ENCODE measurements around the gene FAM168A. TPM values are rescaled to one million over a fixed set of nuclear protein-coding genes. Genes with fewer than 3 reads are reported as not detected.

FAM168A gene
- total RNA-seq, 2 donors from 2014 or later, result 8.9 to 14.0 TPM

DNA sequence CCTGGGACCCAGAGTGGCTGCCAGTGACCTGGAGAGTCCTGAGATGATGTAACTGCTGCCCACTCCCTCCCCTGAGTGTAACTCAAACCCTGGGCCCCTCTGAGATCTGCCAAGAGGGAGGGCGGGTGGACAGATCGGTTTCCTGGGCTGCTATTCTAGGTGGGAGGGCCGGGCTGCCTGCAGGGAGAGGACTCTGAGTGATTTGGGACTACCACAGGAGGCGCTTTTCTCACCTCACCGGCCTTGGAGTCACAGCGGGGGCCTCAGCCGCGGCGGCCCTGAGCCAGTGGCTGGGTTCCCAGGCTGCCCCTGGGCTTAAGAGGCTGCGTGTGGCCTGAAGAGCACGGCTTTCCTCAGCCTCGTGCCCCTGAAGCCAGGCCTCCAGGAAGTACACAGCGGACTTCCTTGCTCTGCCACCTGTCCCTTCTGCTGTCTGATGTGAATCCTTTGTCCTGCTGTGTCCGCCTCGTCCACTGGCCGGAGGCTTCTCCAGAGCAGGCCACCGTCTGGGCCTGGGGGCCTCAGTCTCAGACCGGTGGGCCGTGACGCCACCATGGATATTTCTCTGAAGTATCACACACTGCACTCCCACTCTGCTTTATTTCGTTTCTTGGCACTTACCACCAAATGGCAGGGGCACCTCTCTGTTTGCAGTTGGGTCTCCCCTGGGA is 210.2 kb downstream of the FAM168A start:
- intact Hi-C loops (cut with DNase I), result no loop called here
- Histone ChIP-seq H3K9me3 (no peaks in the 10 kb centered on the region), H3K27ac (peak overlapping the region in 1 of 4 donors; percentile 7), H3K4me3 (no peak overlapping the region), H3K36me3 (replicated peaks in 1 of 2; ENCODE audit: insufficient read depth in 1 of 2, low read depth in 2 of 2) (no peaks in the 10 kb centered on the region), H3K27me3 (no peaks in the 10 kb centered on the region), H3K4me1 (peaks cover 7% of the 10 kb centered on the region)
- TF ChIP-seq, protein P1, sequence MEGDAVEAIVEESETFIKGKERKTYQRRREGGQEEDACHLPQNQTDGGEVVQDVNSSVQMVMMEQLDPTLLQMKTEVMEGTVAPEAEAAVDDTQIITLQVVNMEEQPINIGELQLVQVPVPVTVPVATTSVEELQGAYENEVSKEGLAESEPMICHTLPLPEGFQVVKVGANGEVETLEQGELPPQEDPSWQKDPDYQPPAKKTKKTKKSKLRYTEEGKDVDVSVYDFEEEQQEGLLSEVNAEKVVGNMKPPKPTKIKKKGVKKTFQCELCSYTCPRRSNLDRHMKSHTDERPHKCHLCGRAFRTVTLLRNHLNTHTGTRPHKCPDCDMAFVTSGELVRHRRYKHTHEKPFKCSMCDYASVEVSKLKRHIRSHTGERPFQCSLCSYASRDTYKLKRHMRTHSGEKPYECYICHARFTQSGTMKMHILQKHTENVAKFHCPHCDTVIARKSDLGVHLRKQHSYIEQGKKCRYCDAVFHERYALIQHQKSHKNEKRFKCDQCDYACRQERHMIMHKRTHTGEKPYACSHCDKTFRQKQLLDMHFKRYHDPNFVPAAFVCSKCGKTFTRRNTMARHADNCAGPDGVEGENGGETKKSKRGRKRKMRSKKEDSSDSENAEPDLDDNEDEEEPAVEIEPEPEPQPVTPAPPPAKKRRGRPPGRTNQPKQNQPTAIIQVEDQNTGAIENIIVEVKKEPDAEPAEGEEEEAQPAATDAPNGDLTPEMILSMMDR (IDR thresholded peaks at IDR 0.05), result no peak
- no peak for TF ChIP-seq POLR2A (IDR thresholded peaks at IDR 0.05)
- WGBS, 2 donors, result 82 to 83% methylated on average over 8 to 21 of the region's 21 CpGs
- ATAC-seq (no peak), DNase-seq (no peak)

DNA sequence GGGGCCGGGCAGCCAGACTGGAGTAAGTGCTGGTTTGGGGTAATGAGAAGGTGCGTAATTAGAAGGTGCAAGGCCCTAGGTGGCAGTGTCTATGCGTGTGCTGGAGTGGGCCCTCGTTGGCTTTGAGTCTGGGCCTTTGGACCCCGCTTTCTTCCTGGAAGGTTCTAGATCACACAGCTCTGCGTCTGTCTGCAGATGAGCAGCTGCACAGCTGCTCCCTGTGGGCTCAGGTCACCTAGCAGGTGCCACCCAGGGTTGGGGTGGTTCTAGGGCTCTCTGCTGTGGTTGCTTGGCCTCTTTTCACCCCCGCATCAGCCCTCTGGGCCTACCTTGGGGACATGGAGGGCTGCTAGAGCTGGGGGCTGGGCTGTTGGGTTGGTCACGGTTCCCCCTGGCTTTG is 211.4 kb downstream of the FAM168A start:
- ATAC-seq, result no peak
- no peak for TF ChIP-seq POLR2A (IDR thresholded peaks at IDR 0.05)
- TF ChIP-seq, protein P1 (IDR thresholded peaks at IDR 0.05), result no peak
- Histone ChIP-seq H3K27ac (peak overlapping the region in 1 of 4 donors; percentile 74), H3K4me1 (peaks cover 7% of the 10 kb centered on the region), H3K27me3 (no peaks in the 10 kb centered on the region), H3K9me3 (no peaks in the 10 kb centered on the region), H3K4me3 (no peak overlapping the region), H3K36me3 (replicated peaks in 1 of 2; ENCODE audit: insufficient read depth in 1 of 2, low read depth in 2 of 2) (no peaks in the 10 kb centered on the region)
- 87 to 90% methylated on average over 6 to 8 of the region's 8 CpGs for WGBS, 2 donors
- intact Hi-C loops (cut with DNase I), result no loop called here
- DNase-seq, result no peak

- H3K27ac ChIP-seq, result peak overlapping the region in 1 of 4 donors; percentile 74
- H3K4me1 ChIP-seq, result peaks cover 7% of the 10 kb centered on the region
- 68 to 69% methylated on average over 7 to 8 of the region's 8 CpGs for WGBS, 2 donors
- no peaks in the 10 kb centered on the region for H3K27me3 ChIP-seq
- ATAC-seq, result no peak
- no peaks in the 10 kb centered on the region for H3K36me3 ChIP-seq (replicated peaks in 1 of 2; ENCODE audit: insufficient read depth in 1 of 2, low read depth in 2 of 2)
- intact Hi-C loops (cut with DNase I), result no loop called here
- no peak overlapping the region for H3K4me3 ChIP-seq
- peak in 1 of 4 donors; percentile 48 for DNase-seq
- no peaks in the 10 kb centered on the region for H3K9me3 ChIP-seq
- TF ChIP-seq, protein P1 (IDR thresholded peaks at IDR 0.05), result no peak
- no peak for TF ChIP-seq POLR2A (IDR thresholded peaks at IDR 0.05)
Measured at GRCh38 chr11:73386016-73386415, 211.9 kb downstream of the FAM168A start.

- TF ChIP-seq, protein P1 (IDR thresholded peaks at IDR 0.05), result no peak
- no peak for TF ChIP-seq POLR2A (IDR thresholded peaks at IDR 0.05)
- peak; percentile 12 for ATAC-seq
- H3K4me3 ChIP-seq, result no peak overlapping the region
- peak overlapping the region in 2 of 4 donors; percentile 20 to 74 for H3K27ac ChIP-seq
- no peaks in the 10 kb centered on the region for H3K36me3 ChIP-seq (replicated peaks in 1 of 2; ENCODE audit: insufficient read depth in 1 of 2, low read depth in 2 of 2)
- H3K4me1 ChIP-seq, result peaks cover 2% of the 10 kb centered on the region
- intact Hi-C loops (cut with DNase I), result no loop called here
- no peaks in the 10 kb centered on the region for H3K9me3 ChIP-seq
- peak in 2 of 4 donors; percentile 24 to 71 for DNase-seq
- 47 to 65% methylated on average over 19 to 21 of the region's 21 CpGs for WGBS, 2 donors
- H3K27me3 ChIP-seq, result no peaks in the 10 kb centered on the region
Measured at GRCh38 chr11:73384872-73385689, 212.8 kb downstream of the FAM168A start.
